Measurements from ENCODE around the gene BIRC5. TPM values are rescaled to one million over a fixed set of nuclear protein-coding genes. Genes with fewer than 3 reads are reported as not detected.

BIRC5 gene
- polyA plus RNA-seq, 4 donors, result 2.2 to 40.6 (median 8.5) TPM

DNA sequence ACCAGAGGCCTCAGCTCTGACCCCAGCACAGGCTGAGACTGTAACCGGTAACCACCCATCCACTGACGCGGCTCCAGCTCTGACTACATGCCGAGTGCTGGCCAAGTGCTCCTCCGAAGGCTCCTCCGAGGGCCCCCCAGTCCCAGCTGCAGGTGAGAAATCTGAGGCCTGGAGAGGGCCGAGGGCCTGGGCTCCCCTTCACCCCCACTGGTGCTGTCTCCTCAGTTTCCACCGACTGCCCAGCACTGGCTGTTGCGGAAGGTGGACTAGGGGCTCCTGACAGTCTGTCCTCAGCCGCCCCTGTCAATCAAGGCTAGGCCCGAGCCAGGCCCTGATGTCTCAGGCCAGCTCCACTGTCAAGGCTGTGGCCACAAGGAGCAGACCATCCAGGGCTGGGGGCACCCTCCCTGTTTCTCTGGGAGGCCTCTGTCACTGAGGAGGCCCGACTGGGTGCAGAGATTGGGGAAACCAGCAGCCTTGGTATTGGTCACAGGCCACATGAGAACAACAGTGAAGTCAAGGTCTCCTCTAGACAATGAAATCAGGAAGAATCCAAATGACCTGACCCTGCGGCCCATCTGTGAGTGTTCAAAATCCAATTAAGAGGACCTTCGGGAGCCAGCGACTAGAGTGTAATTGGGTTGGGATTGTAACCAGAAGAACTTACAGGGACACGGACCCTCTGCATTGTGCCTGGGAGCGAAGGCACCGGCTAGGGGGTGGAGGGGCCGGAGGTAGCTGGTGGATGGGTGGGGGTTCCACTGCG lies 22.5 kb downstream of the BIRC5 start:
- H3K9me3 ChIP-seq (ENCODE audit: control insufficient read depth in 2 of 2, insufficient read depth in 1 of 2, low read depth in 1 of 2, low read length in 1 of 2), result no peaks in the 10 kb centered on the region
- peaks cover 2 to 18% (median 11%) of the 10 kb centered on the region in 3 donors for H3K27me3 ChIP-seq (ENCODE audit: control insufficient read depth in 3 of 3, insufficient read depth in 3 of 3, low read length in 3 of 3)
- no peaks in the 10 kb centered on the region for H3K36me3 ChIP-seq (ENCODE audit: control insufficient read depth in 3 of 3, insufficient read depth in 2 of 3, low read depth in 1 of 3, low read length in 3 of 3)
- DNase-seq (no peak), FAIRE-seq (no peak)
- 93% methylated on average over 20 of the region's 20 CpGs for WGBS, 3 donors
- no peak overlapping the region for H3K27ac ChIP-seq (ENCODE audit: low read depth in 1 of 3, low read length in 2 of 3)
- no peak overlapping the region for H3K4me3 ChIP-seq (ENCODE audit: low read depth in 1 of 3, low read length in 3 of 3)
- peaks cover 0 to 2% (median 0%) of the 10 kb centered on the region in 3 donors for H3K4me1 ChIP-seq (ENCODE audit: control insufficient read depth in 3 of 3, insufficient read depth in 2 of 3, low read depth in 1 of 3, low read length in 2 of 3)

DNA sequence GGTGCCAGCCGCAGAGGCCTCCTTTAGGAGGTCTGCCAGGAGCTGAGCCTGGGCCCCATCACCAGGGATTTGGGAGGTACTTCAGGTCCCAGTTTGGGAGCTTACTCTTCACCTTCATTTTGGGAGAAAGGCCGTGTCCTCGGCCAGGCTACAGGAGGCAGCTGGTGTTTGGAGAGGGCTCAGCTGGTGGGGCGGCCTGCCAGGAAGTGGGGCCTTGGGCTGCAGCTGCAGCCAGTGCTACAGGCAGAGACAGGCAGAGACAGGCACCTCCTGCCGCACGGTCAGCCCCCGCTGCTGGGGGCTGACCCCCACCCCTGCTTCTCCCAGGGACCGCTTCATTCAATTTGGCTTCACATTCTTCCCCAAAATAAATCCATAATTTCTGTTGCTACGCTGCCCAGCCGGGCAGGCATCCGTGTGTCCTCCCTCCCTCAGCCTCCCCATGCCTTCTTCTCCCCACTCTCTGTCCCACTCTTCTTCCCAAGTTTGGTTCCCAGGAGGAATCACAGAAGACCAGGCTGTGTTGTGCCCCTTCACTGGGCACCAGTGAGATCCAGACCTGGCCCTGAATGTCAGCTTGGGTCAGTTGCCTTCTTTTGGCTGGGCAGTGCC lies 23.5 kb downstream of the BIRC5 start:
- 66 to 83% (median 77%) methylated on average over 10 to 11 of the region's 11 CpGs for WGBS, 3 donors
- H3K4me1 ChIP-seq (ENCODE audit: control insufficient read depth in 3 of 3, insufficient read depth in 2 of 3, low read depth in 1 of 3, low read length in 2 of 3), result no peaks in the 10 kb centered on the region
- H3K27me3 ChIP-seq (ENCODE audit: control insufficient read depth in 3 of 3, insufficient read depth in 3 of 3, low read length in 3 of 3), result peaks cover 0 to 10% (median 4%) of the 10 kb centered on the region in 3 donors
- H3K4me3 ChIP-seq (ENCODE audit: low read depth in 1 of 3, low read length in 3 of 3), result no peak overlapping the region
- FAIRE-seq (no peak), DNase-seq (no peak)
- no peaks in the 10 kb centered on the region for H3K9me3 ChIP-seq (ENCODE audit: control insufficient read depth in 2 of 2, insufficient read depth in 1 of 2, low read depth in 1 of 2, low read length in 1 of 2)
- no peaks in the 10 kb centered on the region for H3K36me3 ChIP-seq (ENCODE audit: control insufficient read depth in 3 of 3, insufficient read depth in 2 of 3, low read depth in 1 of 3, low read length in 3 of 3)
- no peak overlapping the region for H3K27ac ChIP-seq (ENCODE audit: low read depth in 1 of 3, low read length in 2 of 3)

GRCh38 chr17:78238823-78239488 lies 24.9 kb downstream of the BIRC5 start:
- 83 to 87% (median 86%) methylated on average over 18 to 20 of the region's 20 CpGs for WGBS, 3 donors
- H3K4me3 ChIP-seq (ENCODE audit: low read depth in 1 of 3, low read length in 3 of 3), result no peak overlapping the region
- no peaks in the 10 kb centered on the region for H3K4me1 ChIP-seq (ENCODE audit: control insufficient read depth in 3 of 3, insufficient read depth in 2 of 3, low read depth in 1 of 3, low read length in 2 of 3)
- no peaks in the 10 kb centered on the region for H3K9me3 ChIP-seq (ENCODE audit: control insufficient read depth in 2 of 2, insufficient read depth in 1 of 2, low read depth in 1 of 2, low read length in 1 of 2)
- FAIRE-seq (no peak), DNase-seq (no peak)
- H3K36me3 ChIP-seq (ENCODE audit: control insufficient read depth in 3 of 3, insufficient read depth in 2 of 3, low read depth in 1 of 3, low read length in 3 of 3), result no peaks in the 10 kb centered on the region
- no peak overlapping the region for H3K27ac ChIP-seq (ENCODE audit: low read depth in 1 of 3, low read length in 2 of 3)
- H3K27me3 ChIP-seq (ENCODE audit: control insufficient read depth in 3 of 3, insufficient read depth in 3 of 3, low read length in 3 of 3), result peaks cover 0 to under 1% (median 0%) of the 10 kb centered on the region in 3 donors

DNA sequence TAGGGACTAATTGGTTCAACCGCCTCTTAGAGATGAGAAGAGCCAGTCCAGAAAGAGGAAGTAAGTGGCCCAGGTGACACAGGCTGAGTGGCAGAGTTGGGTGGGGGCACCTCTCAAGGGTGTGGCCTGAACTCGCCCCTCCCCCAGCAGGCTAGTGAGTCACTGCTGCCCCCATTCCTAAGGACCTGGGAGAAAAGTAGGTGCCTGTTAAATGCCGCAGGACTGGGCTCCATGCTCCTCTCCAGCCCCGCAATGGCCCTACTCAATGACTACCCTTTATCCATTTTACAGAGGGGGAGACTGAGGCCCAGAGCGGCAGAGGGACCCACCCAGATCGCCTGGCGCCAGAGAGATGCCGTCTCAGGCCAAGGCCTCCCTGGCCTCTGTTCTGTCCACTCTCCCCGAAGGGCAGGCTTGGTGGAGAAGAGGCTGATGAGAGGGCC lies 25.5 kb downstream of the BIRC5 start:
- Histone ChIP-seq H3K27me3 (ENCODE audit: control insufficient read depth in 3 of 3, insufficient read depth in 3 of 3, low read length in 3 of 3) (no peaks in the 10 kb centered on the region), H3K4me3 (ENCODE audit: low read depth in 1 of 3, low read length in 3 of 3) (no peak overlapping the region), H3K4me1 (ENCODE audit: control insufficient read depth in 3 of 3, insufficient read depth in 2 of 3, low read depth in 1 of 3, low read length in 2 of 3) (no peaks in the 10 kb centered on the region), H3K36me3 (ENCODE audit: control insufficient read depth in 3 of 3, insufficient read depth in 2 of 3, low read depth in 1 of 3, low read length in 3 of 3) (no peaks in the 10 kb centered on the region), H3K9me3 (ENCODE audit: control insufficient read depth in 2 of 2, insufficient read depth in 1 of 2, low read depth in 1 of 2, low read length in 1 of 2) (no peaks in the 10 kb centered on the region), H3K27ac (ENCODE audit: low read depth in 1 of 3, low read length in 2 of 3) (no peak overlapping the region)
- DNase-seq, result no peak
- no peak for FAIRE-seq
- WGBS, 3 donors, result 83 to 90% (median 88%) methylated on average over 9 of the region's 9 CpGs

GRCh38 chr17:78240012-78240655 lies 26.1 kb downstream of the BIRC5 start:
- no peaks in the 10 kb centered on the region for H3K27me3 ChIP-seq (ENCODE audit: control insufficient read depth in 3 of 3, insufficient read depth in 3 of 3, low read length in 3 of 3)
- DNase-seq, result no peak
- FAIRE-seq, result no peak
- H3K36me3 ChIP-seq (ENCODE audit: control insufficient read depth in 3 of 3, insufficient read depth in 2 of 3, low read depth in 1 of 3, low read length in 3 of 3), result no peaks in the 10 kb centered on the region
- H3K9me3 ChIP-seq (ENCODE audit: control insufficient read depth in 2 of 2, insufficient read depth in 1 of 2, low read depth in 1 of 2, low read length in 1 of 2), result no peaks in the 10 kb centered on the region
- no peak overlapping the region for H3K27ac ChIP-seq (ENCODE audit: low read depth in 1 of 3, low read length in 2 of 3)
- H3K4me3 ChIP-seq (ENCODE audit: low read depth in 1 of 3, low read length in 3 of 3), result no peak overlapping the region
- no peaks in the 10 kb centered on the region for H3K4me1 ChIP-seq (ENCODE audit: control insufficient read depth in 3 of 3, insufficient read depth in 2 of 3, low read depth in 1 of 3, low read length in 2 of 3)
- WGBS, 3 donors, result 71 to 81% (median 76%) methylated on average over 12 of the region's 12 CpGs

DNA sequence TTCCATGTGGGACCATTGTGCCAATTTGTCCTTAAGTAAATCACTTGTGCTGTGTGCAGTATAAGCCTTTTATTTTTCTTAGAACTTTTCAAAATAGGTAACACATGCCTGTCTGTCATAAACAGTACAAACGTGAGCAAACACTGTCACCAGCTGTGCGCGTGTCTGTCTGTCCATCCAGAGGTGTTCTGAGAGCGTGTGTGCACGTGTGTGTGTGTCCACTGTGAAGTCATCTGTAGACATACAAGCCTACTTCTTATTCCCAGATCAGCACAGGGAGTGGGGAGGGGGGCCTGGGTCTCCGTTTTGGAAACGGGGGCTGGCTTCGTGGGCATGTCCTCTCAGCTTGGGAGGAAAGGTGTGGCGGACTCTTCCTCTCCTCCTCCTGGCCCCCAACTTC lies 26.8 kb downstream of the BIRC5 start:
- FAIRE-seq, result no peak
- H3K27me3 ChIP-seq (ENCODE audit: control insufficient read depth in 3 of 3, insufficient read depth in 3 of 3, low read length in 3 of 3), result no peaks in the 10 kb centered on the region
- no peak for DNase-seq
- no peaks in the 10 kb centered on the region for H3K9me3 ChIP-seq (ENCODE audit: control insufficient read depth in 2 of 2, insufficient read depth in 1 of 2, low read depth in 1 of 2, low read length in 1 of 2)
- WGBS, 3 donors, result 77 to 85% (median 80%) methylated on average over 9 of the region's 9 CpGs
- no peaks in the 10 kb centered on the region for H3K36me3 ChIP-seq (ENCODE audit: control insufficient read depth in 3 of 3, insufficient read depth in 2 of 3, low read depth in 1 of 3, low read length in 3 of 3)
- no peak overlapping the region for H3K4me3 ChIP-seq (ENCODE audit: low read depth in 1 of 3, low read length in 3 of 3)
- H3K27ac ChIP-seq (ENCODE audit: low read depth in 1 of 3, low read length in 2 of 3), result no peak overlapping the region
- no peaks in the 10 kb centered on the region for H3K4me1 ChIP-seq (ENCODE audit: control insufficient read depth in 3 of 3, insufficient read depth in 2 of 3, low read depth in 1 of 3, low read length in 2 of 3)

- Histone ChIP-seq H3K36me3 (ENCODE audit: control insufficient read depth in 3 of 3, insufficient read depth in 2 of 3, low read depth in 1 of 3, low read length in 3 of 3) (no peaks in the 10 kb centered on the region), H3K27me3 (ENCODE audit: control insufficient read depth in 3 of 3, insufficient read depth in 3 of 3, low read length in 3 of 3) (no peaks in the 10 kb centered on the region), H3K27ac (ENCODE audit: low read depth in 1 of 3, low read length in 2 of 3) (no peak overlapping the region), H3K4me3 (ENCODE audit: low read depth in 1 of 3, low read length in 3 of 3) (no peak overlapping the region), H3K9me3 (ENCODE audit: control insufficient read depth in 2 of 2, insufficient read depth in 1 of 2, low read depth in 1 of 2, low read length in 1 of 2) (no peaks in the 10 kb centered on the region), H3K4me1 (ENCODE audit: control insufficient read depth in 3 of 3, insufficient read depth in 2 of 3, low read depth in 1 of 3, low read length in 2 of 3) (no peaks in the 10 kb centered on the region)
- DNase-seq (peak in 1 of 2 donors; percentile 14), FAIRE-seq (no peak)
- 66 to 82% (median 71%) methylated on average over 13 of the region's 13 CpGs for WGBS, 3 donors
Observed at GRCh38 chr17:78241277-78242023, 27.4 kb downstream of the BIRC5 start.

Measured in small intestine (tissue), 7 donors.